ENCODE data around the gene SLC5A9.
"Not testable (repeated sequence)": the region's sequence is repeated elsewhere in the genome, so short reads cannot be mapped to it uniquely, and the experiment has no call there.

SLC5A9 gene

DNA sequence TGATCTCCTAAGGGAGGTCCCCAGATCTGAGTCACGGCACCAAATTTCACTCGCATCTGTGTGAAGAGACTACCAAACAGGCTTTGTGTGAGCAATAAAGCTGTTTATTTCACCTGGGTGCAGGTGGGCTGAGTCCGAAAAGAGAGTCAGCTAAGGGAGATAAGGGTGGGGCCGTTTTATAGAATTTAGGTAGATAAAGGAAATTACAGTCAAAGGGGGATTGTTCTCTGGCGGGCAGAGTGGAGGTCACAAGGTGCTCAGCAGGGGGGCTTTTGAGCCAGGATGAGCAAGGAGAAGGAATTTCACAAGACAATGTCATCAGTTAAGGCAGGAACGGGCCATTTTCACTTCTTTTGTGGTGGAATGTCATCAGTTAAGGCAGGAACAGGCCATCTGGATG lies 8.2 kb upstream of the SLC5A9 start:
- DNase-seq = not testable (repeated sequence)

DNA sequence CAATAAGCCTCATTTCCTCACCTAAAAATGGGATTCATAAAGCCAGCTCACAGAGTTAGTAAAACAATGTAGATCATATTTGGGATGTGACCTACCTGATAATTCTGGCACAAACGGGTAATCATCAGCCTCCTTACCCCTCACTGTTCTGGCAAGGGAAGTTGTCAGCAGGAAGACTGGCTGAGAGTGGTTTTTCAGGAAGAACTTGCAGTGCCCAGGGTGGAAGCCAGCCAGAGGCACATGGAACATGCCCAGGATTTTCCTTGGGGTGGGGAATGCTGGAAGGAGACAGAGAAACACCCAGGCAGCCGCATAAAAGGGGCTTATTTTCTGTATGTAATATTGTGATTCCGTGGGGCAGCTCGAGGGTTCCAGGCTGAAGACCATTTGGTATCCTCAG lies 7.7 kb upstream of the SLC5A9 start:
- no peak for DNase-seq

DNA sequence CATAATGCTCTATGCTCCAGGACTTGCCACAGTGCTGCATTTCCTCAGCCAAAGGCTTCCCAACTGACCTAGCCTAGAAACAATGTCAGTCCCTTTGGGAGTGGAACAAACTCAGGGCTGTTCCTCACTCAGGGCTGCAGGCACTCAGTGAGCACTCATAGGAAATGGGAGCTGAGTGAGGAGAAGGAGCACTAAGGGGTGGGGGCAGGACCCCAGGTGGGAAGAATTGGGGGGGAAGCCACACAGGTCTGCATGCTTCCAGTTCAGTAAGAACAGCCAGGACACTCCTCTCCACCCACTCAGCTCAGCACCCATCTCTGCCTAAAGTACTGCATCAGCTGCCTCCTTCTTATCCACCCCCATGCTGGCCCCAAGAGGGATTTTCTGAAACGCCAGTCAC lies 7.3 kb upstream of the SLC5A9 start:
- DNase-seq = no peak

DNA sequence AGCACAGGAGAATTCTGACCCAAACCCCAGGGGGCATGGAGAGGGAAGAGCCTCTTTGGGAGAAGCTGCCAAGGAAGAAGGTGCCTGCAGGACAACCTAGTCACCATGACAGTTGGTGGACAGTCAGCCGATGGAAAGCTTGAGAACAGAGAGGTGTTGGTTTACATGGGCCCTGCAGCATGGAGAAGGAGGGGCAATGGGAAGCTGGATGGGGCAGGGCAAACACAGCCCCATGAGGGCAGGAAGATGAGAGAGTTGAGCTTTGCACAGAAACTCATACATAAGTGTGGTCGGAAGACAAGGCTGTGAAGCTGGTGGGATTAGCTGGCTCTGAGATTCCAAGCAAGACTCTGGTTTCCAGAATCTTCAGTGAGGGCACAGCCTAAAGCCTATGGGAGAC lies 6.6 kb upstream of the SLC5A9 start:
- no peak for DNase-seq

DNA sequence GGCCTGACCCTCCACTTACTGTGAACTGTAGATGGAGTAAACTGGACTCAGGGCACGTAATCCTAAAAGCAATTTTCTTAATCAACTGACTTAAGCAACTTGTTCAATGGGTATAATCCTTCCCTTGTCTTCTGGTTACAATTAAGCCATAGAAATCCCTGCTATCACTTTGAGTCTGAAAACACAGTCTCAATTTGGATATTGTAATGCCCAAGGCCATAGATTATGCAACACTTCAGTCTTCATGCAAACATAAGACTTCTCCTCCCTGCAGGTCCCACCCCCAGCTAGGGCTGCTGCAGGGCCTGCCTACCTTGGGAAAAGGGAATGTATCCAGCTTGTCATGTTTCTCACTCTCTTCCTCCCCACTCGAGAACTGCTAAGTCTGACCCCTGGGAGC lies 6.2 kb upstream of the SLC5A9 start:
- no peak for DNase-seq

DNA sequence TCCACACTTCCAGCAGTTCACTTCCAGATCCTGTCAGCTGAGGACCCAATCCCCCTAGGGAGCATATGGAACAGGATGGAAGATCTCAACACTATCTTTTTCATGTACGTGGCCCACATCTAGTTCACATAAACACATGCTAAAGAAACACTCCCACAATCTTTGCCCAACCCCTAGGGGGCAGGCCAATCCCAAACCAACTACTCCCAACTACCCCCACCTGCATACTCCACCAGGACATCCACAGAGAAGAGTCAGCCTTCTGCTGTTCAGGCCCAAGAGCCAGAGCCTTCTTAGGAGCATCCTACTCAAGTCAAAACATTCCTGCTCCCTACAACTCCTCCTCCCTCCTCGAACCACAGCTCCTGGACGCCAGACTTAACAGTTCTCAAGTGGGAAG lies 5.6 kb upstream of the SLC5A9 start:
- DNase-seq = no peak

DNA sequence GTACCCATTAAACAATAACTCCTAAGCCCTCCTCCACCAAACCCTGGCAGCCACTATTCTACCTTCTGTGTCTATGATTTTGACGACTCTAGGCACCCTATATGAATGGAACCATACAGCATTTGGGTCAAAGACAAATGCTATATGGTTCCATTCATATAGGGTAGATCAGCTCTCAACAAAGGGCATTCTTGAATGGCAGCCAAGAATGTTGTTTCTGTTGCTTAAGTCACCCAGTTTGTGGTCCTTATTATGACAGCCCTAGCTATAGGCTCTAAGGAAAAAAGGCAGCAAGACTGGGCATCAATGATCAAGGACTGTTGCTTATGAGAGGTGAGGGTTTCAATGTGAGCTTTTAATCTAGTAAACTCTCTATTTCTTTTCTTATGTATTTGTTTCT lies 4.7 kb upstream of the SLC5A9 start:
- no peak for DNase-seq

DNA sequence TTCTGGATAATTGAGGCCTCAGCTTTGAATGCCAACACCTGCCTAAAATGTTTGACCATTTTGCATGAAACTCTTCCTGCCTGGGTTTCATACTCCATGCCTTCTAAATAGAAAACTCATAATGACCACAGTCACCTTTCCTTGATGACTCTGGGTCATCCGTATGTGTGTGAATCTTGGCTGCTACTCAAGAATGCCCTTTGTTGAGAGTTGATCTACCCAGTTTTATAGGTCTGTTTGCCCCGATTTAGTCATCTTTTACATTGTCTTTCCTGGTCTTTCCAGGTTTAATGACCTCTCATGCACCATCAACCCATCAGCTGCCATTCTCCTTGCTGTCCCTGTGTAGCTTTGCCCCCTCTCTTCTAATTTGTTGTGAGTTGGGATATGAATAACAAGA lies 2.7 kb upstream of the SLC5A9 start:
- DNase-seq = no peak

DNA sequence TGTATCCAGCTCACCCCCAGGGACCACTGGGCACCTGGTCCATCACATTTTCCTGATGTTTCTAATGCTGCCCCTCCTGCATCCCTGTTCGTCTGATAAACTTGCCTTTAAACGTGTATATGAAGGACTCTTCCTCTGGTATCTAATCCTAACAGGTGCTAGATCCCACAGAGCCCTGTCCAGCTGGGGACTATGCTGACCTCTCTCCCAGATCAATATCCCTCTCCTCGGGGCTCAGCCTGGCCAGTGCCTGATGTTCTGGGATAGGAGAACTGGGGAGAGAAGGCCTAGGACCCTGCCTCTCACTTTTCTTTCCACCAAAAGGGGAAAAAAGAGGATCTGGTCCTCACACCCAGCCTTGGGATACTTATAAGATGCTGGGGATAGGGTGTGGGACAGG lies 1.4 kb upstream of the SLC5A9 start:
- no peak for DNase-seq

DNA sequence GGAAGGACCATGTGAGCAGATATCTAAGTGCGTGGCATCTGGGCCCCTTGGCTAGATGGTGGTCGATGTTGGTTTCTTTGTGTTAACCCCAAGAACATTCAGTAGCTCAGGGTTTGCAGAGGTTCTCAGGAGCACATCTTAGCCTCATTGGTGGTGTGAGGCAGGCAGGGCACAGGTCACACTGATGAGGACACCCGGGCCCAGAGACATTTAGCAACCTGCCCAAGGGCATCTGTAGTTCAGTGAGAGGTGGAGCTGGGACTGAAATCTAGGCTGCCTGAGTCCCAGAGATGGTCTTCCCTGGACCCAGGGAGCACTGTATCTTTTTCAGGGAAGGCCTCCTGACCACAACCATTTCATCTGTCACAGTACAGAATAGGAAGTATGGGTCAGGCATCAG lies 859 bp upstream of the SLC5A9 start:
- DNase-seq = no peak

DNA sequence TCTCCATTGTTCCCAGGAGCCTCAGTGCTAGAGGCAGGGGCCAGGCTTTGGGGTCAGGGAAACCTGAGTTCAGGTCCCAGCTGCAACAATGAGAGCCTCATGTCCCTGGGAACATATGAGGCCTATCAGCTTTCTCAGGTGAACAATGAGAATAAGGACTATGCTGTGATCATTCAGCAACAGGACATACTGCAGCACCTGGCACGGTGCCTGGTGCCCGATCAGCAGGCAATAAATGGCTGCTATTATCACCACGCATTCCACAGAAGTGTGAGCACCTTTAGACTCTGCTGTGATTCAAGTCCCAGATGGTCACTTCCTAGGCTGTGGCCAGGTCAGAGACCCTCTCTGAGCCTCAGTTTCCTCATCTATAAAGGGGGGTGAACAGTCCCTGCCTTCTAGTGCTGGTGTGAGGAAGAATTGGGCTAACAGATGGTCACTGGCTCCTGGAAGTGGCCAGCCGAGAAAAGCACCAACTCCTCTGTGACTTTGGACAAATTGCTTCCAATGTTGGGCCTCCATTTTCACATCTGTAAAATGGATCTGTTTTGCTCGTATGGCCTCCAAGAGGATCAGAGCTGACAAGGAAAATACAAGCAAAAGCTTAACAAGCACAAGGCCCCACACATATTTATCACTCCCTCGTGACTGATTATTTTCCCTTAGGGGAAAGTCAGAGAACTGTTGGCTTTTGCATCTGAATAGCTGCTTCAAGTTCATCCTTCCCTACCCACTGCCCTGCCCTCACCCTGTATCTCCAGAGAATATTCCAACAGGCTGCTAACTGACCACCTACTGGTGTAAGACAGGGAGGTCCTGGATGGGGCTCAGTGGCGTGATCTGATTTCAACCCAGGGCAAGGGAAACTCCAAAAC lies 1.1 kb downstream of the SLC5A9 start:
- no peak for DNase-seq

DNA sequence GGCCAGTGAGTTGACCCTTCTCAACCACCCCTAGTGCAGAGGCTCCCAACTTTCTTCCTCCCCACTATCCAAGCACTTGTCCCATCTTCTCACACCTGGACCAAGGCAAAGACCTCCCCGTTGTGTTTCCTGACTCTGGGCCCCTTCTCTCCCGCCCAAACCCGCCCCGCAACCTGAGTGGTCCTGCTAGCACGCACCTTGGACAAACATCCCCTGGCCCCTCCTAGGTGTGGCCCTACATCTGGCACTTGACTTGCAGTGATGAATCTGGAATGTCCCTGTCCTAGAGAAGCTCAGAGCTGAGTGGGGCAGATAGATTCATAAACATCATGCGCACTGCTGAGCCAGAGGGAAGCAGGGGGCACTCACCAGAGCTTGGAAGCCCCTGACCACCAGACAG lies 2.3 kb downstream of the SLC5A9 start:
- DNase-seq = no peak

DNA sequence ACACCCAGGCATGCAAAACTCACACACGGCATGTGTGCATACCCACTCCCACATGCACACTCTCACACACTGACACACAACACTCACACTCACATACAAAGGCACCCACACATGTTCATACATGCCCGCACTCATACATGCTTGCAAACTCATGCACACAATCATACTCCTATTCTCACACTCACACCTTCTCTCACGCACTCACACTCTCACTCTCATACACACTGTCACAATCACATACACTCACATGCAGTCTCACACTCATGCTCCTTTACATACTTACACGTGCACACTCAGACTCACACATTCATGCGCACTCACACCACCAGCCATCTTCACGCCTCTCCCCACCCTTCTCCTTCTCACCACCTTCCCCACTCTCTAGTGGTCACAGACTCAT lies 3.1 kb downstream of the SLC5A9 start:
- no peak for DNase-seq

DNA sequence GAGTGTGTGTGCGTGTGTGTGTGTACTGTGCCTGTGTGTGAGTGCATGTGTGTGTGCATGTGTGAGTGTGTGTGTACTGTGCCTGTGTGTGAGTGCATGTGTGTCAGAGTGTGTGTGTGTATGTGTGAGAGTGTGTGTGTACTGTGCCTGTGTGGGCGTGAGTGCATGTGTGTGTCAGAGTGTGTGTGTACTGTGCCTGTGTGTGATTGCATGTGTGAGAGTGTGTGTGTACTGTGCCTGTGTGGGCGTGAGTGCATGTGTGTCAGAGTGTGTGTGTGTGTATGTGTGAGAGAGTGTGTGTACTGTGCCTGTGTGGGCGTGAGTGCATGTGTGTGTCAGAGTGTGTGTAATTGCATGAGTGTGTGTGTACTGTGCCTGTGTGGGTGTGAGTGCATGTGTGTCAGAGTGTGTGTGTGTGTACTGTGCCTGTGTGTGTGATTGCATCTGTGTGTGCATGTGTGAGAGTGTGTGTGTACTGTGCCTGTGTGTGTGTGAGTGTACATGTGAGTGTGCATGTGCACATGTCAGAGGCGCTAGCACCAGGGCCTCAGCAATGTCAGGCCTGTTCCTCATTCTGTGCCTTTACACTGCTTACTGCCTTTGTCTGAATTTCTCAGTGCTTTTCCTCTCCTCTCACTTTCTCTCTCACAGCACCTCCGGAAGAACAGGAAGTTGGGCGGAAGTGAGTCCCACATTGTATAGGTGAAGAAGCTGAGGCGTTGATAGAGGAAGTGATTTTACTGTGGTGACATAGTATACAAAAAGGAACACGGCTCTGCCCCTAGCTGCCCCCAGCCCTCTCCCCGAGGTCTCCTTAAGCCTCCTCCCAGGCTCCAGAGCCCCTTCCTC lies 4.9 kb downstream of the SLC5A9 start:
- no peak for DNase-seq

DNA sequence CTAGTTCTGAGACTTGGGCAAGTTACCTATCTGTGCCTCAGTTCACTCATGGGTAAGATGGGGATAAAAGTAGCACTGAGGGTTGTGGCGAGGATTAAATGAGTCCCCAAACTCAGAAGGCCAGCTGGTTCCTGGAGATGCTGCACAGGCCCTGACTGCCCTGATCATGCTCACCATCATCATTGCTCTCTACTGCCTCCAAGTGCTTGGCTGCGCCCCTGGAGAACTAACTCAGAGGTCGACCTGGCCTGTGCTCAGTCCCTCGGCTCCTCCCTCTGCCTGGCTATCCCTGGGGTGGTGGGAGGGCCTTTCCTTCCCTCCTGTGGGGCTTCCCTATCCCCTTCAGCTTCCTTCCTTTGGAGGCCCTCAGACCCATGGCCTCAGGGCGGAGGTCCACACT lies 5.6 kb downstream of the SLC5A9 start:
- DNase-seq = peak in 1 of 2 experiments; percentile 21

DNA sequence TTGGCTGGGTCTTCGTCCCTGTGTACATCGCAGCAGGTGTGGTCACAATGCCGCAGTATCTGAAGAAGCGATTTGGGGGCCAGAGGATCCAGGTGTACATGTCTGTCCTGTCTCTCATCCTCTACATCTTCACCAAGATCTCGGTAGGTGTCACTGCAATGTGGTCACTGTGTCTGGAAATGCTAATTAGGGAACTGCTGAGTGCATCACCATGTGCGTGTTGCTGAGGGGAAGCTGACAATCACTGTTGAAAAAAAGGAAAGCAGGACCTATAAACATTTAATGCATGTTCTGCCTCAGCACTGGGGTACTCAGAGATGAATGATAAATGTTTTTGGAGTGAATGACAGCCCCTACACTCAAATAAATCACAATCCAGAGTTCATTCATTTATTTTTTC lies 6.8 kb downstream of the SLC5A9 start:
- no peak for DNase-seq

DNA sequence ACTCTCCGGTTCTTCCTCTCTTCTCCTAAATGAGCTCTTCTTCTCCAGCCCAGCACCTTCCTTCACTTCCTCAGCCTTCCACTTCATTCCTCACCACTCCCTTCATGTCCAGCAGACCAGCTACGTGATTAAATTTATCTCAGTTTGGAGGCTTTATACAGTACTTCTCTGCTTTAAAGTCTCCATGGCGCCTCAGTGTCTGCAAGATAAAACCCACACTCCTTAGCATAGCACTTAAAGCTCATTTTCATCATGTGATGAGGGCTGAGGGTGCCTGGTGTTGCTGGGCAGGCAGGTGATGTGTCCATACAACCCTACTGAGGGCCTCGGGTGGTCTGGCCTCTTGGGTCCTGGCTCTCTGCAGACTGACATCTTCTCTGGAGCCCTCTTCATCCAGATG lies 7.7 kb downstream of the SLC5A9 start:
- no peak for DNase-seq

DNA sequence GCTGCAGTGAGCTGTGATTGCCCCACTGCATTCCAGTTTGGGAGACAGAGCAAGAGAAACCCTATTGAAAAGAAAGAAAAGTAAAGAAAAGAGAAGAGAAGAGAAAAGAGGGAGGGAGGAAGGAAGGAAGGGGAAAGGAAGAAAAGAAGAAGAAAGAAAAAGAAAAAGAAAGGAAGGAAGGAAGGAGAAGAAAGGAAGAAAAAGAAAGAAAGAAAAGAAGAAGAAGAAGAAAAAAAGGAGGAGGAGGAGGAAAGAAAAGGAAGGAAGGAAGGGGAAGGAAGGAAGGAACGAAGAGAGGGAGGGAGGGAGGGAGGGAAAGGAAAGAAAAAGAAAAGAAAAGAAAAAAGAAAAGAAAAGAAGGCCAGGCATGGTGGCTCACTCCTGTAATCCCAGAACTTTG lies 10.2 kb downstream of the SLC5A9 start:
- no peak for DNase-seq

DNA sequence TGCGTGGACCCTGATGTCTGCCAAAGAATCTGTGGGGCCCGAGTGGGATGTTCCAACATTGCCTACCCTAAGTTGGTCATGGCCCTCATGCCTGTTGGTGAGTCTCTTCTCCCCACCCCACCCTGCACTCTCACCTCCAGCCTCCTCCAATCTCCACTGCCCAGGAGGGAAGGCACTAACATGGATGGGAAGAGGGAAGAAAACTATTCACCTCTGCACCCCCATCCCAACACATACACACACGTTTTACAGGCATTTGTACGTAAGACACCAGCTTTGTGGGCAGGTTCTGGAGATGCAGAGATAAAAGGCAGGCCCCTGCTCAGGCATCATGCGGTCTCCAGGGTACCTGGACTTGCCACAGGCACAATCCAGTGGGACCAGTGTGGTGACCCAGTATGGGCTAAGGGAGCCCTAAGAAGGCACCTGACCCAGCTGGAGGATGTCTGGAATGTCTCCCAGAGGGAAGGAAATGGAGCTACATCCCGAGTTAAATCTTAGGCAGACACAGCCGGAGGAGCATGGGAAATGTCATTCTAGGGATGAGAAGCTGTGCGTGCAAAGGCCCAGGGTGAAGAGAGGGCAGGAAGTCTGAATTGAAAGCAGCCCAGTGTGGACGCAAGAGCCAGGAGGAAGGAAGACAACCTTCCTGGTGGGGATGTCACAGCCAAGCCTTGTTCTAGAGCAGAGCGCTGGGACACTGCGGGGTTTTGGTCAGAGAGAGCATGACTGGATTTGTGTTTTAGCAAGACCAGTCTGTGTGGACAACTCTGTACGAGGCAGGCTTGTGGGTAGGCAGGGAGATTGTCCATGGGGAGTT lies 11.4 kb downstream of the SLC5A9 start:
- no peak for DNase-seq

DNA sequence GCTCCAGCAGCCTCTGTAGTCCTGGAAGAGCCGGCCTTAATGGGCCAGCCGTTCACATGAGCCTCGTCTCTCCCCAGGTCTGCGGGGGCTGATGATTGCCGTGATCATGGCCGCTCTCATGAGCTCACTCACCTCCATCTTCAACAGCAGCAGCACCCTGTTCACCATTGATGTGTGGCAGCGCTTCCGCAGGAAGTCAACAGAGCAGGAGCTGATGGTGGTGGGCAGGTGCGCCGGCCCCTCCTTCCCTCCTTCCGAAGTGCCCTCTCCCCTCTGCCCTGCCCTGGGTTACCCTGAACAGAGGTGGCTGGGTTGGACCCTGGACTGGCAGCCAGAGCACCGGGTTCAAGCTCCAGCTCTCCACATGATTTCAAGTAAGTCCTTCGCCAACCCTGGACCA lies 13.1 kb downstream of the SLC5A9 start:
- DNase-seq = no peak

DNA sequence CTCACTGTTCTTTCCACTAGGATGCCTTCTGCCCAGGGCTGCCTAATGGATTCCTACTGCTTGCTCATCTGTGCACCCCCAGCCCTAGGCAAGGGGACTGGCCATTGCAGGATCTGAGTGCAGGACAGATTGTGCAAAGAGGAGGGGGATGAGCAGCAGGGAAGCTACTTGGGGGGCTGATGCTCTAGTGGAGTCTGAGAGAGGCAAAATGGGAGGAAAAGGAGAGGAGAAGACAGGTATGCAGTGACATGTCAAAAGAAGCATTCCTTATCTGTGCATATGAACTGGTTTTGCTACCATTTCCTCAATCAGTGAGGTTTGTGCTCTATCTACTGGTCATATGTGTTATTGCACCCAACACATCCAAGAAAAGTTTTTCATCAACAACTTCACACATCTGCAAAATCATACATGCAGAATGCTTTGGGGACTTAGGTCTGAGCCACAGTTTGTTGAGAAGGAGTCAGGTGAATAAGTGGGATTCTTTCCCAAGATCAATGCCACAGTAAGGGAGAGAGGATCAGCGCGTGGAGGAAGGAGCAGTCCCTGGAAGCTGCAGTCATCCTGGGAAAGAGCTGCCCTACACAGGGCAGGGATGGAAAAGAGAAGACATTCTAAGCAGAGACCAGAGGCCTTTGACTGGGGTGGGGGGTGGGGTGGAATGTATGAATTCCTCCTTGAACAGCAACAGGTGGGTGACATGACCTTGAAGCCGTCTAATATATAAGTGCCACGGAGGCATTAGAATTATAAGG lies 14.4 kb downstream of the SLC5A9 start:
- peak in 1 of 2 experiments; percentile 32 for DNase-seq

DNA sequence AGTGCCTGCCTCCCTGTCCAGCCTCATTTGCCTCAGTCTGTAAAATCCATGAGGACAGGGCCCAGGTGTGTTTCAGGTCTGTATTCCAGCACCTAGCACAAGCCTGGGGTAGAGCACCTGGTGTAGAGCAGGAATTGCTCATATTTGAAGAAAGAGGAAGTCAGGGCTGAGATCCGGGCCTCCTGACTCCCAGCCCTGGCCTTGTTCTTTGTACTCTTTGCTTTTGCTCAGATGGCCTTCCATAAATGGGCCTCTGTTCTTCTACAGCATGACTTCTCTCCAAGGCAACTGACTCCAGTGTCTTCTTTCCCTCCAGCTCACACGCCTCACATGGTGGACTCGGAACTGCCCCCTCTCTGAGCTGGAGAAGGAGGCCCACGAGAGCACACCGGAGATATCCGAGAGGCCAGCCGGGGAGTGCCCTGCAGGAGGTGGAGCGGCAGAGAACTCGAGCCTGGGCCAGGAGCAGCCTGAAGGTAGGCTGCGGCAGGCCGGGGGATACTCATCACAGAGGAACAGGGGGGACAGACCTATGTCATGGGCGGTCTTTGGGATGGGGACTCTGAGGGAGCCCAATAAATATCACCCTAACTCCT lies 19.7 kb downstream of the SLC5A9 start:
- no peak for DNase-seq
